IMR-90 (cell line): ENCODE results near the gene PCDHGA6. TPM values are rescaled to one million over a fixed set of nuclear protein-coding genes. Genes with fewer than 3 reads are reported as not detected.

Experiments used
- ATAC-seq: fragments of 200-7000 bp; cut with Tn5 transposase; 2 replicates; pipeline ENCODE4 v1.9.1; 2020; ENCODE audit warnings: low read depth, mild to moderate bottlenecking, moderate library complexity
- BruUV-seq: library from RNA; stranded (reverse); fragments of 400-500 nt; replicated peaks from 2 replicates; lab custom pipeline; 2021; lab: Mats Ljungman, UMichigan
- CTCF ChIA-PET: fragments of 300-600 bp; formaldehyde crosslinking; extraction: SDS; loops from one replicate; lab custom pipeline; 2021; ENCODE audit warnings: antibody characterized with exemption; lab: Yijun Ruan, JAX
- POLR2A ChIA-PET: fragments of 300-600 bp; sonication (Branson Sonifier 250); formaldehyde crosslinking; loops from one replicate; lab custom pipeline; 2022; ENCODE audit warnings: antibody characterized with exemption; ENCODE audit not compliant: unreplicated experiment; lab: Charles Lee
- DNase-seq: peaks from one replicate; pipeline ENCODE4 v3.0.0; 2013
- H2AFZ ChIP-seq: replicated peaks from 2 replicates; pipeline ENCODE3; 2013; ENCODE audit warnings: low read length, mild to moderate bottlenecking; ENCODE audit not compliant: poor library complexity
- H2AK5ac ChIP-seq: 2 replicates; pipeline ENCODE4 v1.6.1; 2013; ENCODE audit warnings: low read depth, low read length, inconsistent platforms
- H2AK9ac ChIP-seq: replicated peaks from 2 replicates; pipeline ENCODE3; 2013; ENCODE audit warnings: mild to moderate bottlenecking, low read depth, low read length, moderate library complexity; ENCODE audit not compliant: poor library complexity
- H2BK120ac ChIP-seq: 2 replicates; pipeline ENCODE4 v1.6.1; 2013; ENCODE audit warnings: low read depth, low read length, inconsistent platforms
- H2BK15ac ChIP-seq: 3 replicates; pipeline ENCODE4 v1.6.1; 2013; ENCODE audit warnings: low read depth, low read length, inconsistent platforms
- H2BK20ac ChIP-seq: 2 replicates; pipeline ENCODE4 v1.6.1; 2013; ENCODE audit warnings: low read depth, mild to moderate bottlenecking, inconsistent platforms, low read length, moderate library complexity
- H2BK5ac ChIP-seq: 2 replicates; pipeline ENCODE4 v1.6.1; 2013; ENCODE audit warnings: mild to moderate bottlenecking, low read depth, low read length, inconsistent platforms; ENCODE audit not compliant: poor library complexity, severe bottlenecking
- H3K14ac ChIP-seq: replicated peaks from 2 replicates; pipeline ENCODE4 v1.6.1; 2013; ENCODE audit warnings: low read depth, low read length, inconsistent platforms
- H3K18ac ChIP-seq: 2 replicates; pipeline ENCODE4 v1.6.1; 2013; ENCODE audit warnings: low read depth, low read length, control low read depth
- H3K23ac ChIP-seq: 2 replicates; pipeline ENCODE4 v1.6.1; 2013; ENCODE audit warnings: low read depth, low read length, inconsistent platforms
- H3K27ac ChIP-seq: 2 replicates; pipeline ENCODE4 v1.5.1; 2013; ENCODE audit warnings: mild to moderate bottlenecking, control low read depth, low read length; ENCODE audit not compliant: insufficient read depth
- H3K27me3 ChIP-seq: 2 replicates; pipeline ENCODE4 v1.6.1; 2013; ENCODE audit warnings: low read length; ENCODE audit not compliant: control insufficient read depth, insufficient read depth
- H3K36me3 ChIP-seq: 2 replicates; pipeline ENCODE4 v1.6.1; 2013; ENCODE audit warnings: low read length, mixed read lengths; ENCODE audit not compliant: control insufficient read depth, insufficient read depth
- H3K4ac ChIP-seq: 2 replicates; pipeline ENCODE4 v1.6.1; 2013; ENCODE audit warnings: low read depth, low read length, inconsistent platforms
- H3K4me1 ChIP-seq: 2 replicates; pipeline ENCODE4 v1.6.1; 2013; ENCODE audit warnings: low read length, mixed read lengths; ENCODE audit not compliant: control insufficient read depth, insufficient read depth
- H3K4me2 ChIP-seq: 2 replicates; pipeline ENCODE4 v1.6.1; 2013; ENCODE audit warnings: low read depth, mild to moderate bottlenecking, control low read depth, low read length, moderate library complexity
- H3K4me3 ChIP-seq: 2 replicates; pipeline ENCODE4 v1.5.1; 2013; ENCODE audit warnings: low read depth, mild to moderate bottlenecking, control low read depth, low read length, moderate library complexity; ENCODE audit not compliant: insufficient read depth
- H3K56ac ChIP-seq: 2 replicates; pipeline ENCODE4 v1.6.1; 2013; ENCODE audit warnings: low read length, inconsistent platforms; ENCODE audit not compliant: insufficient read depth; ENCODE audit errors: extremely low read depth
- H3K79me1 ChIP-seq, 2 experiments: 2 replicates each; pipeline ENCODE4 v1.6.1; 2013; ENCODE audit warnings: low read length in 2 of 2, inconsistent platforms in 1 of 2, low read depth in 1 of 2
- H3K9ac ChIP-seq: 2 replicates; pipeline ENCODE4 v1.6.1; 2013; ENCODE audit warnings: low read depth, low read length, control low read depth
- H3K9me1 ChIP-seq: 2 replicates; pipeline ENCODE4 v1.6.1; 2013; ENCODE audit warnings: low read length, inconsistent platforms; ENCODE audit not compliant: insufficient read depth
- H3K9me3 ChIP-seq: 2 replicates; pipeline ENCODE4 v1.6.1; 2013; ENCODE audit warnings: low read length; ENCODE audit not compliant: control insufficient read depth, insufficient read depth
- H4K20me1 ChIP-seq: 2 replicates; pipeline ENCODE4 v1.6.1; 2013; ENCODE audit warnings: low read length, inconsistent platforms; ENCODE audit not compliant: insufficient read depth
- H4K5ac ChIP-seq: 2 replicates; pipeline ENCODE4 v1.6.1; 2013; ENCODE audit warnings: mild to moderate bottlenecking, low read depth, low read length, control low read depth
- H4K8ac ChIP-seq, 2 experiments: 2 replicates each; pipeline ENCODE4 v1.6.1; 2013; ENCODE audit warnings: low read depth in 2 of 2, low read length in 2 of 2, control low read depth in 1 of 2, inconsistent platforms in 1 of 2
- H4K91ac ChIP-seq: 2 replicates; pipeline ENCODE4 v1.6.1; 2013; ENCODE audit warnings: low read depth, low read length, inconsistent platforms; ENCODE audit not compliant: insufficient read depth
- BHLHE40 ChIP-seq: fragments of 150-350 bp; IDR thresholded peaks from 2 replicates; pipeline ENCODE4 v1.6.1; 2016; ENCODE audit warnings: mild to moderate bottlenecking, low read depth, low read length
- CEBPB ChIP-seq: IDR thresholded peaks from 2 replicates; pipeline ENCODE4 v1.6.1; 2012; ENCODE audit warnings: low read depth, low read length, improper control_type of control experiment
- CHD1 ChIP-seq: IDR thresholded peaks from 2 replicates; pipeline ENCODE4 v1.6.1; 2012; ENCODE audit warnings: low read depth, low read length, improper control_type of control experiment
- CTCF ChIP-seq: conservative IDR thresholded peaks from 2 replicates; pipeline ENCODE4 v1.5.1; 2012; ENCODE audit warnings: mild to moderate bottlenecking, low read depth, low read length, improper control_type of control experiment
- ELK1 ChIP-seq: fragments of 150-350 bp; IDR thresholded peaks from 2 replicates; pipeline ENCODE4 v1.6.1; 2016; ENCODE audit warnings: low read depth, mild to moderate bottlenecking, low read length, moderate library complexity, borderline replicate concordance
- FOS ChIP-seq: fragments of 150-350 bp; IDR thresholded peaks from 2 replicates; pipeline ENCODE4 v1.6.1; 2016; ENCODE audit warnings: low read depth, low read length
- MAFK ChIP-seq: IDR thresholded peaks from 2 replicates; pipeline ENCODE4 v1.6.1; 2012; ENCODE audit warnings: low read depth, low read length, improper control_type of control experiment
- MXI1 ChIP-seq: IDR thresholded peaks from 2 replicates; pipeline ENCODE4 v1.6.1; 2012; ENCODE audit warnings: low read depth, mild to moderate bottlenecking, low read length, moderate library complexity, borderline replicate concordance
- NFE2L2 ChIP-seq: fragments of 150-350 bp; IDR thresholded peaks from 2 replicates; pipeline ENCODE4 v1.6.1; 2016; ENCODE audit warnings: low read depth, mild to moderate bottlenecking, low read length
- POLR2A ChIP-seq: IDR thresholded peaks from 2 replicates; pipeline ENCODE4 v1.6.1; 2012; ENCODE audit warnings: mild to moderate bottlenecking, low read depth, low read length
- RAD21 ChIP-seq: IDR thresholded peaks from 2 replicates; pipeline ENCODE4 v1.6.1; 2012; ENCODE audit warnings: low read length, improper control_type of control experiment
- RCOR1 ChIP-seq: IDR thresholded peaks from 2 replicates; pipeline ENCODE4 v1.6.1; 2012; ENCODE audit warnings: mild to moderate bottlenecking, low read length, improper control_type of control experiment; ENCODE audit not compliant: insufficient replicate concordance
- RFX5 ChIP-seq: IDR thresholded peaks from 2 replicates; pipeline ENCODE4 v1.8.0; 2012; ENCODE audit warnings: low read depth, mild to moderate bottlenecking, low read length, moderate library complexity
- SMC3 ChIP-seq: fragments of 150-350 bp; IDR thresholded peaks from 2 replicates; pipeline ENCODE4 v1.6.1; 2016; ENCODE audit warnings: low read depth, mild to moderate bottlenecking, antibody characterized with exemption, low read length, moderate library complexity
- USF2 ChIP-seq: fragments of 150-350 bp; IDR thresholded peaks from 2 replicates; pipeline ENCODE4 v1.6.1; 2017; ENCODE audit warnings: mild to moderate bottlenecking, antibody characterized with exemption, low read length, low read depth
- WGBS, 2 experiments: methylation state at CpG; one replicate each; pipeline versions ENCODE4 v1.1.5 to v1.1.7; 2013; ENCODE audit warnings: missing lambda C conversion rate in 2 of 2; ENCODE audit not compliant: insufficient read length in 1 of 2; ENCODE audit errors: extremely low coverage in 2 of 2; 5-methylcytosine and 5-hydroxymethylcytosine counted together
- dilution Hi-C: fragments of 300-500 bp; cut with HindIII; formaldehyde crosslinking; loops from one replicate; pipeline ENCODE4 v1.14.3; 2018; ENCODE audit warnings: low sequenced_read_pairs; ENCODE audit not compliant: unreplicated experiment
- in situ Hi-C: fragments of 300-500 bp; cut with MboI; formaldehyde crosslinking; loops from 3 replicates; pipeline ENCODE4 v1.14.3; 2019; ENCODE audit warnings: low sequenced_read_pairs, inconsistent platforms, mixed read lengths
- intact Hi-C: fragments of 100-400 bp; cut with micrococcal nuclease; formaldehyde crosslinking; loops from 2 replicates; pipeline ENCODE4 v1.10.0; 2022
- polyA plus RNA-seq, 3 experiments: library from polyadenylated mRNA; depleted of rRNA; stranded (reverse); fragments of >200 nt; gene quantifications; 2 replicates each; pipeline ENCODE4 v1.2.3, GENCODE V29; 2012; ENCODE audit warnings: low replicate concordance in 1 of 3
- total RNA-seq: library from RNA; depleted of rRNA; stranded (reverse); fragments of >200 nt; gene quantifications from 2 replicates; pipeline ENCODE4 v1.2.3, GENCODE V29; 2012

Gene PCDHGA6
- total and polyA plus RNA-seq, 2 of the 4 experiments (the other 2 are of a cell fraction) = 4.1 to 4.7 TPM

GRCh38 chr5:141389153-141390042 lies 15.7 kb downstream of the PCDHGA6 start:
- ATAC-seq = no peak
- no peaks in the 10 kb centered on the region for H4K20me1 ChIP-seq
- H3K79me1 ChIP-seq = peaks cover 7% of the 10 kb centered on the region in 2 experiments; a peak in 3 of 4 replicates
- no peak overlapping the region for H3K14ac ChIP-seq
- H2AK5ac ChIP-seq = no peak overlapping the region
- no peaks in the 10 kb centered on the region for H3K27me3 ChIP-seq
- H3K36me3 ChIP-seq = peaks cover 20% of the 10 kb centered on the region
- WGBS, 2 experiments = 44% methylated on average over 60 of the region's 77 CpGs; no CpG with 5 or more reads in 1 of the 2 experiments
- H3K4me2 ChIP-seq = no peak overlapping the region
- no peak overlapping the region for H3K18ac ChIP-seq
- H4K8ac ChIP-seq = no peak overlapping the region
- no peak overlapping the region for H3K9ac ChIP-seq
- H3K4ac ChIP-seq = no peak overlapping the region
- no peak overlapping the region for H2BK5ac ChIP-seq
- H4K91ac ChIP-seq = no peak overlapping the region
- dilution Hi-C loops (no loop called here), in situ Hi-C loops (no loop called here), intact Hi-C loops (no loop called here)
- H3K4me1 ChIP-seq = peaks cover 1% of the 10 kb centered on the region; the same call in 1 of the 2 replicates
- H3K23ac ChIP-seq = no peak overlapping the region
- no peak overlapping the region for H2BK15ac ChIP-seq
- no peak overlapping the region for H3K4me3 ChIP-seq
- peaks cover 53% of the 10 kb centered on the region for H3K9me3 ChIP-seq
- no TSS peak for BruUV-seq
- H2BK20ac ChIP-seq = no peak overlapping the region
- DNase-seq = no peak
- H3K9me1 ChIP-seq = no peaks in the 10 kb centered on the region
- H4K5ac ChIP-seq = no peak overlapping the region
- no peak overlapping the region for H3K56ac ChIP-seq
- no peak overlapping the region for H2BK120ac ChIP-seq
- no peak overlapping the region for H2AFZ ChIP-seq
- H3K27ac ChIP-seq = no peak overlapping the region
- ChIA-PET CTCF (no interaction called here), POLR2A (no interaction called here)
- H2AK9ac ChIP-seq = no peak overlapping the region
- TF ChIP-seq FOS (no peak), CEBPB (no peak), USF2 (no peak), RAD21 (no peak), CHD1 (no peak), RCOR1 (no peak), ELK1 (no peak), NFE2L2 (no peak), RFX5 (no peak), MXI1 (no peak), CTCF (no peak), BHLHE40 (no peak), SMC3 (no peak), MAFK (no peak), POLR2A (no peak)
